GM21381 (cell line): ENCODE measurements around the gene PRCD.
"Not testable (repeated sequence)": the region's sequence is repeated elsewhere in the genome, so short reads cannot be mapped to it uniquely, and the experiment has no call there.

Experiments used
- ATAC-seq: cut with Tn5 transposase; IDR thresholded peaks from one replicate; pipeline ENCODE4 v1.9.1; 2021; ENCODE audit warnings: mild to moderate bottlenecking, moderate library complexity; ENCODE audit not compliant: unreplicated experiment

The PRCD gene

DNA sequence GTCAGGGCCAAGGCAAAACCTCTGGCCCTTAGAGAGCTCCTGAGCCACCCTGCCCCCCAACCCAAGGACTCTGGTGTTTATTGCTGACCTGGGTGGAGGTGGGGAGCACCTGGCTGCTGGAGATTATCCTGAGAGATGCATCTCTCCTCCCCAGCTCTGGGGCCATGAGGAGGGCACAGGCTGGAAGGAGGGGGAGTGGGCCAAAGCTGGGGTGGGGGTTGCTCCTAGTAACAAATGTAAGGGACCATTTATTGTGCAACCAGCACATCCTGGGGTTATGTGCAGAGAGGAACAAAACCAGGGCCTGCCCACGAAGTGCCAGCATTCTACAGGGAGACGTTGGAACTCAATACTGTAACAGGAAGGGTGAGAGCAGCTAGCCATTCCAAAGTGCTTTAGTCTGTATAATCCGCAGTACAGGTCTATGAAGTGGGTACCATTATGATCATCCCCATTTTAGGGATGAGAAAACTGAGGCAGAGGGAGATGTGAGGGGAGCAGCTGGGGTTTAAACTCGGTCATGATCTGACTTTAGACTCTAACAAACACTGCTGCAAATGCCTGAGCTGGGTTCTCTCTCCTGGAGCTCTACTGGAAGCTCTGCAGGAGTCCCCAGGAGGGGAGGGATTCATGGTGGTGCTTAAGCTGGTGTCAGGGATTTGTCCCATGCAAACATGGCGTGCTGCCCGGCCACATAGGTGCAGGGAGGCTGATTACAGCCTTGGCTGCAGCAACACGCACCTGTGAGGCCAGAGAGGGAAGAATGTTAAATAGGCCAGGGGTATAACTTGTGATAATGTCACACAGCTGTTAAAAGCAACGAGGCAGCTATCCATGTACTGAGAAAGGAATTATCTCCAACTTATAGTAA lies 37.3 kb upstream of the PRCD start:
- no peak for ATAC-seq

DNA sequence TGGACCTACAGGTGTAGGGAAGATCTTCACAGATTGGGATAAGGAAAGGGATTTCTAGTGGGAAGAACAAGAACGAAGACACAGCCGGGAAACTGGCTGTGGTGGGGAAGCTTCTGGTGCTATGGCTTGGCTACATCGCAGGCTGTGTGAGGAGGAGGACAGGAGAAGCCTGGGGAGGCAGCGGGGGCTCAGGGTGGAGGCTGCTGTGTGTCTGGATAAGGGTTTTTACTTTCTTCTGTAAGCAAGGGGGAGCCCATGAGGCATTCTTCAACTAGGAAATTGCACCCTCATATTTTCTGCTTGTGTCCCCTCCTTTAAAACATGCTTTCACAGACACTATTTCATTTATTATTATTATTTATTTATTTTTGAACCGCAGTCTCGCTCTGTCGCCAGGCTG lies 35.7 kb upstream of the PRCD start:
- no peak for ATAC-seq

DNA sequence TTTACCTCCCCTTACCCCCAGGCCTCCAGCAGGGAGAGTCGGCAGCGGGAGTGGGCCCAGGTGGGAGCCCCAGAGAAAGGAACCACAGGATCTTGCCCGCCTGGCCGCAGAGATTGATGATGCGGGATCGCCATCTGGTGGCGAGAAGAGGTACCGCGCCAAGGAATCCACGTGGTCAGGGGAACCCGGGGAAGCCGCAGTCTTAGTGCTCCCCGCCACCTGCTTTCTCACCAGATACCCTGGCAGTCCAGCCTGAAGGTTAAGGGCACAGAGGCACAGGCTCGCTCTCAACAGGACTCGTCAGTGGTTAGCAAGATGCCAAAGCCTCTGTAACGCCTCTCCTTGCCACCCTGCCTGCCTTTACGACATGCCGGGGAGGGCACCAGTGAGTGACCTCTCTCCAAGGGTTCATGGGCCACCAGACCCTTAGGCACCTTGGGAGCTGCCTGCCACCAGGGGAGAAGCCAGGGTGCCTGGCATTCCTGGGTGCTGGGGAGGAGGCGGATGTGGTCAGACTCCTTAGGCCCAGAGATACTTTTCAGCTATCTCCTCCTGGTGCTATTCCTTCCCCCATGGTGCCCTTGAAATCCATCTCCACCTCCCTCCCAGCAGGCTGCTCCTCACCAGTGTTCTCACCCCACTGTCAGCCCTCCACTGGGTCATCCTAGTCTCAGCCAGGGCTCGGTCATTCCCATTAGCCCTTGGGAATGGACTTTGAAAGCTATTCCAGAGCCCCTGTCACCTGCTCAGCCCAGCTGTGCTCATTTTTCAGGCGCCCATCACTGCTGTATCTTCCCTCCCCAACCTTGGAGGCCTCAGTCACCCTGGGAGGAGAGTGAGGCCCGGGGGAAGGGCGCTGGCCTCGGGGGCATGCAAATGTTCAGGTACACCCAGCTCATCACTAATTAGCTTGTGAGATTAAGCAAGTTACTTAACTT lies 33.2 kb upstream of the PRCD start:
- ATAC-seq: peak; percentile 59

DNA sequence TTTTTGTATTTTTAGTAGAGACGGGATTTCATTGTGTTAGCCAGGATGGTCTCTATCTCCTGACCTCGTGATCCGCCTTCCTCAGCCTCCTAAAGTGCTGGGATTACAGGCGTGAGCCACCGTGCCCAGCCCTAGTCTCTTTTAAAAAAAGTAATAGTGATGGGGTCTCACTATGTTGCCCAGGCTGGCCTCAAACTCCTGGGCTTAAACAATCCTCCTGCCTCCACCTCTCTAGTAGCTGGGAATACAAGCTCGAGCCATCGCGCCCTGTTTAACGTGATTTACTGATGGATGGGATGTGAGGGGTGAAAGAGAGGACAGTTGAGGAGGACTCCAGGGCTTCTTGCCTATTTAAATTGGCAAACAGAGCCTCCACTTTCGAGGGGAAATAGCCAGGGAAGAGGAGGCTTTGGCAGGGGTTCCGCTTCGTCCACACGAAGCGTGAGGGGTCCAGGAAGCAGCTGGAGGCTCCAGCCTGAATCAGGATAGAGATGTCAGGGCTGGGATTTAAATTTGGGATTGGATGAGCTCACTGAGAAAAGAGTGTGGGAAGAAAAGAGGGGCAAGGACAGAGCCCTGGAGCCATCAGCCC lies 31.3 kb upstream of the PRCD start:
- not testable (repeated sequence) for ATAC-seq

DNA sequence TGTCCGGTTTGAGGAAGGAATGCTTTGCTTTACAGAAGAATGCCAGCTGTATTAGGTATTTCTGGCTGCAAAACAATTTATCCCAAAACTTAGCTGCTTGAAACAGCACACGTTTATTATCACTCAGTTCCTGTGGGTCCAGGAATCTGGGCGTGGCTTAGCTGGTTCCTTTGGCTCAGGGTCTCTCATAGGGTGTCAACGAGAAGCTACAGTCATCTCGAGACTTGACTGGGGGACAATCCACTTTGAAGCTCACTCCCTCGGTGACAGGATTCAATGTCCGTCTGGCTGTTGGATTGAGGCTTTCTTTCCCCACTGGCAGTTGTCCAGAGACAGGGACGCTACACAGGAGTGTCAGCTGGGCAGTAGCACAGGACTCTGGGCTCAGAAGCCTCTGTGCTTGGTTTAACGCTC lies 29.0 kb upstream of the PRCD start:
- no peak for ATAC-seq

DNA sequence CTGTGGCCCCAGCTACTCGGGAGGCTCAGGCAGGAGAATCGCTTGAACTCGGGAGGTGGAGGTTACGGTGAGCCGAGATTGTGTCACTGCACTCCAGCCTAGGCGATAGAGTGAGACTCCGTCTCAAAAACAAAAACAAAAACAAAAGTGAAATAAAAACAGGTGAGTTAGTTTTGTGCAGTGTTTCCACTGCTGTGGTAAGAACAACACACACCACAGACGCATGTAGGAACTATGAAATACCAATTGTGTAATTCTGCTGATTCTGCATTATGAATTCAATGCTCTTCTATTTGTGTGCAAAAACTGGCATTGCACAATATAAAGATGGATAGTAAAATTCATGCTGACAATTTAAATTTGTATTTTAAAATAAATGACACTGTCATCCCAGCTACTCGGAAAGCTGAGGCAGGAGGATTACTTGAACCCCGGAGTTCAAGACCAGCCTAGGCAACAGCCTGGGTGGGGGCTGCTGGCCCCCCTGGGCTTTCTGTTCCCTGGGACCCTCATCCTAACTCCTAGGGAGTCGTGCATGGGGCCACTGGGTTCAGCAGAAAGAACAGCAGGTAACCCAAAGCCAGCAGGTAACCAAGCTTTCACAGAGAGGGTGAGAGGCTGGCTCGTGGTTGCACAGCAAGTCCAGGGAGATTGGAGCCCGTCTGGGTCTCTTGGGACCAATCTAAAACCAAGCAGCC lies 28.0 kb upstream of the PRCD start:
- no peak for ATAC-seq

DNA sequence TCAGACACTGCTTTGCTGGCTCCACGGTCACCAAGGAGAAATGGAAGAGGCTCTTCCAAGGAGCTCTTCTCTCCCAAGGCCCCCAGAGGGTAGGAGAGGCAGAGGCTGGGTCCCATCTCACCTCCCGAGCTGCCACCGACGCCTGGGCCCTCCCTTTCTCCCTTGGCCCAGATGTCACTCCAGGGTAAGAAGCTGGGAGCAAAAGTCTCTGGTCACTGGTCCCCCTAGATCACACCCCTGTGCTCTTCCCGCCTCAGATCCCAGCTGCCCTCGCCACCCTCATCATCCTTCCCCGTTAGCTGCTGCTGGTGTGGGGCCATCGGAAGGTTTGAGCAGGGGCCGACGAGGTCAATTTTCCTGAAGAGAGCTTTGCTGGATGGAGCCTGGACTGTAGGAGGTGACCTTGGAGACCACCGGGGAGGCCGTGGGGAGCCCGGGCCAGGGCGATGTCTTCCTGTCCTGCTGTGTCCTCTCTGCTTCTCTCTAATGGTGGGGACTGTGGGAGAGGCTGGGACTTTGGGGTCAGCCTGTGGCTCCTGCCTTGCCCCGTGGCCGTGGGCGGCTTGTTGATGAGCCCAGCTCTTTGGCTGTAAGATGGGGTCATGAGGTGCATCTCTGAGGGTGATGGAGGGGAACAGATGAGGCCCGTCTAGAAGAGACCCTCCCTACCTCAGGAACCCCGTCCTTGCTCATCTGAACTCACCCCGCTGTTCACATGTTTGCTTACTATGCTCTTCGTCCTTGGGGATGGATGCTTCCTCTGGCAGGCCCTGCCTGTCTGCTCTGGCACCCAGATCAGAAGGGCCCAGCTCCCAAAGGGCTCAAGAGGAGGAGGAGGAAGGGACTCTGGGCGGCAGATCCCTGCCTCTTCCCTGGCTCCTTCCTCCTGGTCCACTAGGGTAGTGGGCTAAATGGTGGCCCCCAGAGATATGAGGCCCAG lies 27.2 kb upstream of the PRCD start:
- ATAC-seq: no peak

DNA sequence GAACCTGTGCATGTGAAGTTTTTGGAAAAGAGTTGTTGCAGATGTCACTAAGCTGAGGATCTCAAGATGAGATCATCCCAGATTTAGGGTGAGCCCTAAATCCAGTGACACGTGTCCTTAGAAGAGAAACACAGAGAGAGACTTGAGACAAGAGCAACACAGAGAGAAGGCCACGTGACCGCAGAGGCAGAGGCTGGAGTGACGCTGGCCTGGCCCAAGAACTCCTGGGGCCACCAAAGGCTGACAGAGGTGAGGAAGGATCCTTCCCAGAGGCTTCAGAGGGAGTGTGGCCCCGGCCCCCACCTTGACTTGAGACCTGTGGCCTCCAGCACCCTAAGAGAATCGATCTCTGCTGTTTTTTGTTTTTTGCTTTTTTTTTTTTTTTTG lies 26.5 kb upstream of the PRCD start:
- no peak for ATAC-seq

DNA sequence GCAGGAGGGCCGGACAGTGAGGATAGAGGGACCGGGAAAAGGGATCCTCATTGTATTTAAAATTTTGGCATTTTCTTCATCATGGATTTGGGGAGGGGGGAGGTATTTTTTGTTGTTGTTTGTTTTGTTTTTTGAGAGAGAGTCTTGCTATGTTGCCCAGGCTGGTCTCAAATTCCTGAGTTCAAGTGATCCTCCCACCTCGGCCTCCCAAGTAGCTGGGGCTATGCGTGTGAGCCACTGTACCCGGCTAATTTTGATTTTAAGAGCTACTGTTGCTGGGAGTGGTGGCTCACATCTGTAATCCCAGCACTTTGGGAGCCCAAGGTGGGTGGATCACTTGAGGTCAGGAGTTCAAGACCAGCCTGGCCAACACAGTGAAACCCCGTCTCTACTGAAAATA lies 25.5 kb upstream of the PRCD start:
- ATAC-seq: not testable (repeated sequence)

DNA sequence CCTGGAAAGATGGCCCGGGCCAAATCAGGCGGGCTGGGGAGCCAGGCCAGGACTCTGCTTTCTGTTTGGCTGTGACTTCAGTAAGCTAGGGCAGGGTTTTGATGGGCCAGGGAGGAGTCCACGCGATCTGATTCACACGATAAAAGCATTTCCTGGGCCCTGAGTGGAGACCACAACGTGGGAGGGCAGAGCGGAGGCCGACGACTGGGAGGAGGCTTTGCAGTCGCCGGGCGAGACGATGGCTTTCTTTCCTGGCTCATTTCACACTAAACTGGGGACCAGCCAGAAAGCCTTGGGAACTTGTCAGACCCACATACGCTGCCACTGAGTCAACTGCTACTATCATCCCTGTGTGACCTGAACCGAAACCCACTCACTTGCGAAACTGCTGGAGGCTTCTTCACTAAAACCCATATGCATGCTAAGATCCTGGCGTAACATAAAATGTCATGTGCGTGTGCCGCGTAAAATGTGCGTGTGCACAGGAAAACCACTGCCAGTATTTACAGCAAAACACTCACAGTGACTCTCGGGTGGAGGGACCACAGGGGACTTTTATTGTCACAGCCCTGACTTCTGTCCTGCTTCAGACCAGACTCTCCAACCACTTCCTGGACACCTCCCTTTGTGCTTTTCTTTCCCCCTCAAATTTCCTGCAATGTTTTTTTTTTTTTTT lies 24.4 kb upstream of the PRCD start:
- ATAC-seq: peak; percentile 61

DNA sequence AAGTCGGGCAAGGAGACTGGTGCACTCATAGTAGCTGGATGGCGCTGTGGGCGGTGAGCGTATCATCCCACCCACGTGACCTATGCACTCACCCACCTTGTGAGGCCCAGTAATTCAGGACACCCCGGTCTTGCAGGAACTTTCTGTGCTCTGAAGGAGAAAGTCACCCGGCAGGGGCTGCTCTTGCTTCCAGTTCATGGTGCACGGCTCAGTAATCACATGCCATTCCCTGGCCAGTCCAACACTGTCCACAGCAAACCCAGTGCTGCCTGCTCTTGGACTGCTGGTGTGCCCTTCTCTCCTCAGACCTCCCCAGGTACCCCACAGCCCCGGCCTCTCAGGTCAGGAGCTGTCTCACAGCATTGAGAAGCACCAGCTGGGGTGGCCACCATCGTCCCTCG lies 22.2 kb upstream of the PRCD start:
- no peak for ATAC-seq

DNA sequence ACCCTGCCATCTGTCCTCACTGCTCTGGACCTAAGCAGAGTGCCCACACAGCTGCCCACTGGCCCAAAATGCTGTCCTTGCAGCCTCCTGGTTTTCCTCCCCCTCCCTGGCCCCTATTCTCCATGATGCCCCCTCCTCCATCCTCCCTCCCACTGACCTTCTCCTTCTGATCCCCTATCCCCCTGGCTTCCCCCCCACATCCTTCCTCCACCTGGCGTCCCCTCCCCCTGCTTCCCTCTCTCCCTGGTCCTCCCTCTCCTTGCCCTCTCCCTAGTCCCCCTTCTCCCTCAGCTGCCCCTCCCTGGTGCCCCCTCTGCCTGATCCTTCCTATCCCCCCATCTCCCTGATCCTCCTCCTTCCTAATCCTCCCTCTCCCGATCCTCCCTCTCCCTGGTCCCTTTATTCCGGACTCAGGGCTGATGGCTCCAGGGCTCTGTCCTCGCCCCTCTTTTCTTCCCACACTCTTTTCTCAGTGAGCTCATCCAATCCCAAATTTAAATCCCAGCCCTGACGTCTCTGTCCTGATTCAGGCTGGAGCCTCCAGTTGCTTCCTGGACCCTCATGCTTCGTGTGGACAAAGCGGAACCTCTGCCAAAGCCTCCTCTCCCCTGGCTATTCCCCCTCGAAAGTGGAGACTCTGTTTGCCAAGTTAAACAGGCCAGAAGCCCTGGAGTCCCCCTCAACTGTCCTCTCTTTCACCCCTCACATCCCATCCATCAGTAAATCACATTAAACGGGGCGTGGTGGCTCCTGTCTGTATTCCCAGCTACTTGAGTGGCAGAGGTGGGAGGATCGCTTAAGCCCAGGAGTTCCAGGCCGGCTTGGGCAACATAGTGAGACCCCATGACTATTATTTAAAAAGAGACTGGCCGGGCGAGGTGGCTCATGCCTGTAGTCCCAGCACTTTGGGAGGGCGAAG lies 20.5 kb upstream of the PRCD start:
- ATAC-seq: no peak

DNA sequence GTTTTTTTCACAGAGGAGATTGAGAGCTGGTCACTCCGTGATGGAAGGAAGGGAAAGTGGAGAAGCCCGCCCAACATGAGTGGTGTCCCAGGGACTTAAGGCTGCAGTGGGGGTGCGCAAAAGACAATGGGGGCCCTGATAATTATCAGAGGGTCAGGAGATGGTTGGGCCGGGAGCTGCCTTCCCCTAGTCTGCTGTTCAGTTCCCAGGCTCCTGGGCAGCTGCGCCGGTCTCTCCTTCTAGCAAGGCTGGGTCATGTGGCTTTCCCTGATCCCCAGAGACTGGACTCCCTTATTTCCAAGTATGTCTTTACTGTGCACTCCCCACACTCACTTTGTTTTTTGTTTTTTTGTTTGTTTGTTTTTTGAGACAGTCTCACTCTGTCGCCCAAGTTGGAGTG lies 18.6 kb upstream of the PRCD start:
- ATAC-seq: no peak

DNA sequence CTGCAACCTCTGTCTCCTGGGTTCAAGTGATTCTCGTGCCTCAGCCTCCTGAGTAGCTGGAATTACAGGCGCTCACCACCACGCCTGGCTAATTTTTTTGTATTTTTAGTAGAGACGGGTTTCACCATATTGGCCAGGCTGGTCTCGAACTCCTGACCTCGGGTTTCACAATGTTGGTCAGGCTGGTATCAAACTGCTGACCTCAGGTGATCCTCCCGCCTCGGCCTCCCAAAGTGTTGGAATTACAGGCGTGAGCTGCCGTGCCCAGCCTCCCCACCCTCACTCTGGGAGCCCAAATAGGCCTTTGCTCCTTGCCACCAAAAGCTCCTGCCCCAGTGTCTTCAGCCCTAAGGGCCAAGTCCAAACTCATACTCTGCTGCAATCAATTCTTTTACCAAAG lies 18.2 kb upstream of the PRCD start:
- not testable (repeated sequence) for ATAC-seq

DNA sequence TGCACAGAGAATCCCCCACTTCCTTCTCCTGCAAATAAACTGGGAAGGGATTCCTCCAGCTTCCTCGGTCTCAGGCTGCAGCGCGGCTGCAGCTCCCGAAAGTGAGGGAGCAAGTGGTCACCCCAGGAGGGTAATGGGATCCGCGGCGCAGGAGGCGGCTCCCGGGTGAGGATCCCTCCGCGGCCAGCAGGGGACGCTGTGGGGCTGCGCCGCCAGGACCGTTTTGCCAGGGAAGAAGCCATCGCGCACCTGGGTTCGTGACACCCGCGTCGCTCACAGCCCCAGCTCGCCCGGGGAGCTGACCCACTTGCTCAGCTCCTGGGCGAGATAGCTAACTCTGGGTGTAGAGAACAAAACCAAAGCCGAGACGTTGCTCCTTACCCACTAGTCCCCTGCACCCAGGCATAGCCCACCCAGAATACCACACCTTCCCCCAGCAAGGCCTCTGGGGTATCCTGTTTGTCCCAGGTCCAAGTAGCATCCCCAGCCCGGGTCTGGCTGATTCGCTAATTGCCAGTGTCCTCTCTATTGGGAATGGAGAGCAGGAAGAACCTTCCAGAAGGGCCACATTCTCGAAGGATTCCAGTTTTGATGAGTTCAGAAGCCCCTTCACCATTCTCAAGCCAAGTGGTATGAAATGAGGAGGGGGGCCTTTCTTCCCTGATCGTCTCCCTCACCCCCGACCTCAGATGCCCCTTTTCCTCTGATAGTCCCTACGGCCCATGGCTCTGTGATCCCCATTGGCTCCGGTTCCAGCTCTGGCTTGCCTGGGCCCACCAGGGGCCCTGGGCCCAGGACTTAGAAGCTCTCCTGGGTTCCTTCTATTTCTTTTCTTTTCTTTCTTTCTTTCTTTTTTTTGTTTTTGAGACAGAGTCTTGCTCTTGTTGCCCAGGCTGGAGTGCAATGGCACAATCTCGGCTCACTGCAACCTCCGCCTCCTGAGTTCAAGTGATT lies 16.5 kb upstream of the PRCD start:
- no peak for ATAC-seq

DNA sequence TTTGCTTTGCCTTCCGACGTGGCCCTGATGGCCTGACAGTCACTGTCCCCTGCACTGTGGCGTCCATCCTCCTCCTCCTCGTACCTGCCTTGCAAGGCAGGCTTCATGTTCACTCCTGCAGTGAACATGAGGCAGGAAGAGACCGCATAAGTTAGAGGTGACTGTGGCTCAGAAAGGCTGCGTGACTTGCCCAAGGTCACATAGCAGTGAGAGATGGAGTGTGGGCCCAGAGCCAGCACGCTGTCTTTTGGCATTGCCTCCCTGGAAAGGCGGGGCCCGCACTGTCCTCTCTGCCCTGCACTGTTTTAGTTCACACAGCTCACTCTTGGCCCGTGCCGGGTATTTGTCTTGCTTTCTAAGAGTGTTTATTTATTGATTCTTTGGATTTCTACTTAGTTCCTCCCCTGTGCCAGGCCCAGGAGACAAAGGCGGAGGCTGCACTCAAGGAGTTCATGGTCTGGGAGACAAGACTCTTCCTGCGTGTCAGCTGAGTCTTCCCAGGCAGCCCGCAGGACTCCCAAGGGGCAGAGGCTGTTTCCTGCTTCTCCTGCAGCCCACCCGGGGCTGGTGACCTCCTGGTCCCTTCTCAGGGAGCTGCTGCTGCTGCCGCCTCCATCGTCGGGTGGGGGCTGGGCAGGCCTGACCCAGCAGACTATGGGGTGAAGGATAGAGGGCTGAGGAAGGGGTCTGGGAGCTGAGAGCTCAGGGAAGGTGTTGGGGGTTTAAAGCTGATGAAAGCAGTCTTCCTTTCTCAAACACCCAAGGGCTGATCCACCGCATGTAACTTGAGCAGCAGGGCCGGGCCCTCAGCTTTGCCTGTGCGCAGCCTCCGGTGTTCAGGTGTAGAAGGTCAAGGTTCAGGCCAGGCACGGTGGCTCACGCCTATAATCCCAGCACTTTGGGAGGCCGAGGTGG lies 15.0 kb upstream of the PRCD start:
- ATAC-seq: no peak
